Measurements from ENCODE around the gene SMIM14. TPM values are rescaled to one million over a fixed set of nuclear protein-coding genes. Genes with fewer than 3 reads are reported as not detected.

The SMIM14 gene
- total and polyA plus RNA-seq, 9 of the 15 experiments (the other 6 are each of a cell fraction or from before 2014, with no cell fraction given) = 0.98 to 3.7 (median 2.2) TPM

DNA sequence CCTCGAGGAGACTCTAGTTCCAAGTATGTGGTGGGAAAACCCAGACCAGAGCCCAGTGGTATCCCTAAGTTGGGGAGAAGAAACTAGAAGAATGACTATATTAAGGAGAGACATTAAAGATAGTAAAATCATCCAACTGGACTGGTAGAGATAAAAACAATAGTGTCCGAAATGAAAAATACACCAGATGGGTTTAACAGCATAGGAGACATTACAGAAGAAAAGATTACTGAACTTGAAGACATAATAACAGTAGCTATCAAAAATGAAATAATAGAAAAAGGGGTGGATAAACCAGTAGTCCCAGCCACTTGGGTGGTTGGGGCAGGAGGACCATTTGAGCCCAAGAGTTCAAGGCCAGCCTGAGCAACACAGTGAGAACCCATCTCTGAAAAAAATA lies 31.9 kb downstream of the SMIM14 start:
- DNase-seq (ENCODE audit: extremely low read depth in 1 of 4, low spot score in 3 of 4) (no peak), FAIRE-seq (no peak), ATAC-seq (no peak)
- H3K79me2 ChIP-seq (ENCODE audit: control insufficient read depth, insufficient read depth, low read length) = no peaks in the 10 kb centered on the region
- ChIA-PET POLR2A (interaction anchor here (0.7 to 1.2 kb wide), 2 partner anchors 126 to 149 kb away, joined by 3 read pairs; no protein-coding TSS in a partner anchor), CTCF (ENCODE audit: low intra/inter-chr PET ratio) (no interaction called here)
- no peak overlapping the region for H3K27ac ChIP-seq (ENCODE audit: extremely low read depth, low read depth, low read length)
- no peaks in the 10 kb centered on the region for H3K4me1 ChIP-seq (replicated peaks in 1 of 2; ENCODE audit: control insufficient read depth in 2 of 2, insufficient read depth in 2 of 2, low read length in 2 of 2)
- no peaks in the 10 kb centered on the region for H3K9me1 ChIP-seq (ENCODE audit: control insufficient read depth, insufficient read depth, low read length)
- in situ Hi-C loops (cut with MboI) = loop anchor here (25.0 kb wide), 1 partner anchor 719 kb away; no protein-coding TSS in a partner anchor
- H3K9ac ChIP-seq (ENCODE audit: insufficient read depth in 1 of 2, low read depth in 2 of 2, low read length in 2 of 2) = no peak overlapping the region
- H4K20me1 ChIP-seq (replicated peaks; ENCODE audit: control insufficient read depth, insufficient read depth, low read length) = no peaks in the 10 kb centered on the region
- no TSS peak for BruUV-seq (replicated peaks)
- 47% methylated on average over 2 of the region's 2 CpGs for WGBS (ENCODE audit: insufficient coverage, low coverage, missing lambda C conversion rate)
- no peaks in the 10 kb centered on the region for H3K27me3 ChIP-seq (ENCODE audit: control insufficient read depth in 2 of 2, insufficient read depth in 2 of 2, low read length in 2 of 2)
- no peak overlapping the region for H3K4me2 ChIP-seq (ENCODE audit: insufficient read depth, low read length)
- peaks cover 1% of the 10 kb centered on the region for H3K9me3 ChIP-seq (replicated peaks; ENCODE audit: control insufficient read depth, insufficient read depth, low read depth, low read length)
- H3K36me3 ChIP-seq (ENCODE audit: control insufficient read depth, insufficient read depth, low read length) = no peaks in the 10 kb centered on the region
- H2AFZ ChIP-seq (ENCODE audit: low read depth, low read length) = no peak overlapping the region
- intact Hi-C loops (cut with micrococcal nuclease) = no loop called here
- no peak overlapping the region for H3K4me3 ChIP-seq
- TF ChIP-seq ARID2 (IDR thresholded peaks at IDR 0.05) (no peak), ZNF830 (CRISPR knock-in tag; IDR thresholded peaks at IDR 0.05) (no peak), PHF20 (IDR thresholded peaks at IDR 0.05; ENCODE audit: partially characterized antibody) (no peak), ELF1 (tag; IDR thresholded peaks at IDR 0.05) (no peak), ATF7 (IDR thresholded peaks at IDR 0.05) (no peak), ZNF586 (CRISPR knock-in tag; conservative IDR thresholded peaks at IDR 0.05) (no peak), ETV1 (tag; conservative IDR thresholded peaks at IDR 0.05; ENCODE audit: low read depth) (no peak), ZNF583 (CRISPR knock-in tag; IDR thresholded peaks at IDR 0.05) (peak; percentile 92), POLR2B (IDR thresholded peaks at IDR 0.05; ENCODE audit: low read depth, partially characterized antibody) (no peak)
- TF ChIP-seq, protein P1, sequence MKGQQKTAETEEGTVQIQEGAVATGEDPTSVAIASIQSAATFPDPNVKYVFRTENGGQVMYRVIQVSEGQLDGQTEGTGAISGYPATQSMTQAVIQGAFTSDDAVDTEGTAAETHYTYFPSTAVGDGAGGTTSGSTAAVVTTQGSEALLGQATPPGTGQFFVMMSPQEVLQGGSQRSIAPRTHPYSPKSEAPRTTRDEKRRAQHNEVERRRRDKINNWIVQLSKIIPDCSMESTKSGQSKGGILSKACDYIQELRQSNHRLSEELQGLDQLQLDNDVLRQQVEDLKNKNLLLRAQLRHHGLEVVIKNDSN (CRISPR knock-in tag; IDR thresholded peaks at IDR 0.05) = no peak
- TF ChIP-seq, protein P2, sequence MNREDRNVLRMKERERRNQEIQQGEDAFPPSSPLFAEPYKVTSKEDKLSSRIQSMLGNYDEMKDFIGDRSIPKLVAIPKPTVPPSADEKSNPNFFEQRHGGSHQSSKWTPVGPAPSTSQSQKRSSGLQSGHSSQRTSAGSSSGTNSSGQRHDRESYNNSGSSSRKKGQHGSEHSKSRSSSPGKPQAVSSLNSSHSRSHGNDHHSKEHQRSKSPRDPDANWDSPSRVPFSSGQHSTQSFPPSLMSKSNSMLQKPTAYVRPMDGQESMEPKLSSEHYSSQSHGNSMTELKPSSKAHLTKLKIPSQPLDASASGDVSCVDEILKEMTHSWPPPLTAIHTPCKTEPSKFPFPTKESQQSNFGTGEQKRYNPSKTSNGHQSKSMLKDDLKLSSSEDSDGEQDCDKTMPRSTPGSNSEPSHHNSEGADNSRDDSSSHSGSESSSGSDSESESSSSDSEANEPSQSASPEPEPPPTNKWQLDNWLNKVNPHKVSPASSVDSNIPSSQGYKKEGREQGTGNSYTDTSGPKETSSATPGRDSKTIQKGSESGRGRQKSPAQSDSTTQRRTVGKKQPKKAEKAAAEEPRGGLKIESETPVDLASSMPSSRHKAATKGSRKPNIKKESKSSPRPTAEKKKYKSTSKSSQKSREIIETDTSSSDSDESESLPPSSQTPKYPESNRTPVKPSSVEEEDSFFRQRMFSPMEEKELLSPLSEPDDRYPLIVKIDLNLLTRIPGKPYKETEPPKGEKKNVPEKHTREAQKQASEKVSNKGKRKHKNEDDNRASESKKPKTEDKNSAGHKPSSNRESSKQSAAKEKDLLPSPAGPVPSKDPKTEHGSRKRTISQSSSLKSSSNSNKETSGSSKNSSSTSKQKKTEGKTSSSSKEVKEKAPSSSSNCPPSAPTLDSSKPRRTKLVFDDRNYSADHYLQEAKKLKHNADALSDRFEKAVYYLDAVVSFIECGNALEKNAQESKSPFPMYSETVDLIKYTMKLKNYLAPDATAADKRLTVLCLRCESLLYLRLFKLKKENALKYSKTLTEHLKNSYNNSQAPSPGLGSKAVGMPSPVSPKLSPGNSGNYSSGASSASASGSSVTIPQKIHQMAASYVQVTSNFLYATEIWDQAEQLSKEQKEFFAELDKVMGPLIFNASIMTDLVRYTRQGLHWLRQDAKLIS (CRISPR knock-in tag; IDR thresholded peaks at IDR 0.05) = no peak
- TF ChIP-seq, protein P3, sequence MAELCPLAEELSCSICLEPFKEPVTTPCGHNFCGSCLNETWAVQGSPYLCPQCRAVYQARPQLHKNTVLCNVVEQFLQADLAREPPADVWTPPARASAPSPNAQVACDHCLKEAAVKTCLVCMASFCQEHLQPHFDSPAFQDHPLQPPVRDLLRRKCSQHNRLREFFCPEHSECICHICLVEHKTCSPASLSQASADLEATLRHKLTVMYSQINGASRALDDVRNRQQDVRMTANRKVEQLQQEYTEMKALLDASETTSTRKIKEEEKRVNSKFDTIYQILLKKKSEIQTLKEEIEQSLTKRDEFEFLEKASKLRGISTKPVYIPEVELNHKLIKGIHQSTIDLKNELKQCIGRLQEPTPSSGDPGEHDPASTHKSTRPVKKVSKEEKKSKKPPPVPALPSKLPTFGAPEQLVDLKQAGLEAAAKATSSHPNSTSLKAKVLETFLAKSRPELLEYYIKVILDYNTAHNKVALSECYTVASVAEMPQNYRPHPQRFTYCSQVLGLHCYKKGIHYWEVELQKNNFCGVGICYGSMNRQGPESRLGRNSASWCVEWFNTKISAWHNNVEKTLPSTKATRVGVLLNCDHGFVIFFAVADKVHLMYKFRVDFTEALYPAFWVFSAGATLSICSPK (IDR thresholded peaks at IDR 0.05; ENCODE audit: borderline replicate concordance) = no peak
- TF ChIP-seq, protein P4, sequence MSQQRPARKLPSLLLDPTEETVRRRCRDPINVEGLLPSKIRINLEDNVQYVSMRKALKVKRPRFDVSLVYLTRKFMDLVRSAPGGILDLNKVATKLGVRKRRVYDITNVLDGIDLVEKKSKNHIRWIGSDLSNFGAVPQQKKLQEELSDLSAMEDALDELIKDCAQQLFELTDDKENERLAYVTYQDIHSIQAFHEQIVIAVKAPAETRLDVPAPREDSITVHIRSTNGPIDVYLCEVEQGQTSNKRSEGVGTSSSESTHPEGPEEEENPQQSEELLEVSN (IDR thresholded peaks at IDR 0.05; ENCODE audit: borderline replicate concordance in 1 of 2, extremely low read depth in 1 of 2, insufficient read depth in 1 of 2, insufficient read length in 1 of 2, low read depth in 1 of 2, low read length in 1 of 2, poor library complexity in 1 of 2, severe bottlenecking in 1 of 2) = no peak
- TF ChIP-seq, protein P5, sequence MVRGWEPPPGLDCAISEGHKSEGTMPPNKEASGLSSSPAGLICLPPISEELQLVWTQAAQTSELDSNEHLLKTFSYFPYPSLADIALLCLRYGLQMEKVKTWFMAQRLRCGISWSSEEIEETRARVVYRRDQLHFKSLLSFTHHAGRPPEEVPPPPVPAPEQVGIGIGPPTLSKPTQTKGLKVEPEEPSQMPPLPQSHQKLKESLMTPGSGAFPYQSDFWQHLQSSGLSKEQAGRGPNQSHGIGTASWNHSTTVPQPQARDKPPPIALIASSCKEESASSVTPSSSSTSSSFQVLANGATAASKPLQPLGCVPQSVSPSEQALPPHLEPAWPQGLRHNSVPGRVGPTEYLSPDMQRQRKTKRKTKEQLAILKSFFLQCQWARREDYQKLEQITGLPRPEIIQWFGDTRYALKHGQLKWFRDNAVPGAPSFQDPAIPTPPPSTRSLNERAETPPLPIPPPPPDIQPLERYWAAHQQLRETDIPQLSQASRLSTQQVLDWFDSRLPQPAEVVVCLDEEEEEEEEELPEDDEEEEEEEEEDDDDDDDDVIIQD (CRISPR knock-in tag; IDR thresholded peaks at IDR 0.05) = no peak

Measured in K562 (cell line).